Measurements from ENCODE around the gene ARID1B. TPM values are rescaled to one million over a fixed set of nuclear protein-coding genes. Genes with fewer than 3 reads are reported as not detected.

Gene ARID1B
- total and polyA plus RNA-seq, 7 donors: 8.4 to 115 (median 69.6) TPM

DNA sequence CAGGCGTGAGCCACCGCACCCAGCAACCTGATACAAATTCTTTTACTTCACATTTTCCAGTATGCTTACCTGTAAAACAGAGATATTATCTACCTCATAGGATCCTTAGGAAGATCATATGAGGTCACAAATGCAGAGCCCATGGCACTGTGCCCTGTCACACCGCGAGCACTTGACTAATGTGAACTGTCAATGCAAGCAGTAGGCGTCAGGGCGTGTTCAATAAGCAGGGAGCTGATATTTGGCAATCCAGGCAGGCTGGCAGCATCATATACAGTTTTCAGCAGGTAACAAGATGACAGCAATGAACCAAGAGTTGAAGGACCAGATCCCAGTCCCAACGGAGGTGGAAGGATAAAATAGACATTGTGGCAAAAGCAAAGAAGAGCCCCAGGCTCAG lies 14.6 kb upstream of the ARID1B start:
- Histone ChIP-seq H3K36me3 (no peaks in the 10 kb centered on the region), H3K9me3 (no peaks in the 10 kb centered on the region), H3K27ac (no peak overlapping the region), H3K4me1 (no peaks in the 10 kb centered on the region), H3K4me3 (no peak overlapping the region), H3K27me3 (no peaks in the 10 kb centered on the region)
- no peak for TF ChIP-seq POLR2A (IDR thresholded peaks at IDR 0.05)
- TF ChIP-seq POLR2AphosphoS5 (IDR thresholded peaks at IDR 0.05): no peak
- WGBS, 2 donors: 85 to 93% methylated on average over 7 of the region's 7 CpGs
- intact Hi-C loops (cut with DNase I): no loop called here
- DNase-seq: no peak

DNA sequence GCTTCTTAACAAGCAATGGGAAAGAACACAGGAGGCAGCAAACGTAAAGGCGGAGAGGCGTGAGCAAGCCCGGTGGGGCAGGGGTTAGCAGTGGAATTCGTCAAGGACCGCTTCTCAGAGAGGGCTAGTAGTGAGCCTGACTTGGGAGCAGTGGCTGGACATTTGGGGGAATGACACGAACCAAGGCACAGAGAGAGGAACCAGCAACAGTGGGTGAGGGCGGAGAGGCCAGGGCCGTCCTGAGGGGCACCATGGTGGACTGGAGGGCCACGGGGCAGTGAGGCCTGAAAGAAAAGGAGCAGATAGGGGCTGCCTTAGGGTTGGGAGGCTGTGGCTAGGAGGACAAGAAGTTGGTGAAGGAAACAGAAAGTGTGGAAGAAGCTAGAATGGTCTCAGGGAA lies 12.1 kb upstream of the ARID1B start:
- Histone ChIP-seq H3K27ac (no peak overlapping the region), H3K36me3 (no peaks in the 10 kb centered on the region), H3K4me1 (no peaks in the 10 kb centered on the region), H3K27me3 (no peaks in the 10 kb centered on the region), H3K9me3 (no peaks in the 10 kb centered on the region), H3K4me3 (no peak overlapping the region)
- 97% methylated on average over 10 of the region's 10 CpGs for WGBS, 2 donors
- no peak for TF ChIP-seq EP300 (IDR thresholded peaks at IDR 0.05)
- no peak for TF ChIP-seq POLR2AphosphoS5 (IDR thresholded peaks at IDR 0.05)
- TF ChIP-seq, protein P1, sequence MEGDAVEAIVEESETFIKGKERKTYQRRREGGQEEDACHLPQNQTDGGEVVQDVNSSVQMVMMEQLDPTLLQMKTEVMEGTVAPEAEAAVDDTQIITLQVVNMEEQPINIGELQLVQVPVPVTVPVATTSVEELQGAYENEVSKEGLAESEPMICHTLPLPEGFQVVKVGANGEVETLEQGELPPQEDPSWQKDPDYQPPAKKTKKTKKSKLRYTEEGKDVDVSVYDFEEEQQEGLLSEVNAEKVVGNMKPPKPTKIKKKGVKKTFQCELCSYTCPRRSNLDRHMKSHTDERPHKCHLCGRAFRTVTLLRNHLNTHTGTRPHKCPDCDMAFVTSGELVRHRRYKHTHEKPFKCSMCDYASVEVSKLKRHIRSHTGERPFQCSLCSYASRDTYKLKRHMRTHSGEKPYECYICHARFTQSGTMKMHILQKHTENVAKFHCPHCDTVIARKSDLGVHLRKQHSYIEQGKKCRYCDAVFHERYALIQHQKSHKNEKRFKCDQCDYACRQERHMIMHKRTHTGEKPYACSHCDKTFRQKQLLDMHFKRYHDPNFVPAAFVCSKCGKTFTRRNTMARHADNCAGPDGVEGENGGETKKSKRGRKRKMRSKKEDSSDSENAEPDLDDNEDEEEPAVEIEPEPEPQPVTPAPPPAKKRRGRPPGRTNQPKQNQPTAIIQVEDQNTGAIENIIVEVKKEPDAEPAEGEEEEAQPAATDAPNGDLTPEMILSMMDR (IDR thresholded peaks at IDR 0.05): no peak
- TF ChIP-seq POLR2A (IDR thresholded peaks at IDR 0.05): no peak
- no peak for DNase-seq
- intact Hi-C loops (cut with DNase I): no loop called here

DNA sequence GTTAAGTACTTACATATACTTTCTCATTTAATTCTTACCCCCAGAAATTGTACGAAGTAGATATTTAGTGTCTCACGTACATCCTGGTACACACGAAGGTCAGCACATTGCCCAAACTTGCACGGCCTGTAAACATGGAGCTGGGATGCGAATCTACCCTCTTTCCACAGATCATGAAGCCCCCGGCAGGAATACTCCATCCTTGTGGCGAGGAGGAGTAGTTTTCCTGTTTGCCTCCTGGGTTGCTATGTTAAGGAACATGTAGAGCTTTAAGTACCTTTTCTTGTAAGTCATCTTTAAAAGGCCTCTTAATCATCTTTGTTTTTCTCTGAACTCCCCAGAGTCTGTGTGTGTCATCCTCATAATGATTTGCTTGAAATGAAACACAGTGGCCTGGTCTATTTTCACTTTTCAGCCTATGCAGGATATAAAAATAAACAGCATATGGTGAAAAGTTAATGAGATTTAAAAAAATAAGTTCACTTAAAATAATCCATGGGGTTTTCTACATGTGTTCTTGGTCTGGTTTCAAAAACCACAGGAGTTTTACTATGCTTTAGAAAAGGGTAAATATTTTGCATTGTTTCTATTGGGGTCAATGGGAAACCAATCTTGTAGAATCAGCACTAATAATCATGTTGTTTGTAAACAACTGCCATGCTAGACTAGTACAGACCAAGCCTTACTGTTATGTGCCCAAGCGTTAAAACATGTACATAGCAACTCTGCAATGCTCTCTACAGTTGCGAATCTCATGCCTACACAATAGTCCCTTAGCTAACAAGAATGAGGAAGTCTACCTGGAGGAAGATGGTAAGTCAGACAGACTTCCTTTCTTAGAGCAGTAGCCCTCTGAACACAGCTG lies 9.3 kb upstream of the ARID1B start:
- H3K9me3 ChIP-seq: no peaks in the 10 kb centered on the region
- DNase-seq: no peak
- TF ChIP-seq EP300 (IDR thresholded peaks at IDR 0.05) (no peak), POLR2AphosphoS5 (IDR thresholded peaks at IDR 0.05) (no peak), POLR2A (IDR thresholded peaks at IDR 0.05) (no peak)
- TF ChIP-seq, protein P1 (IDR thresholded peaks at IDR 0.05): no peak
- H3K36me3 ChIP-seq: no peaks in the 10 kb centered on the region
- no peak overlapping the region for H3K27ac ChIP-seq
- H3K4me1 ChIP-seq: no peaks in the 10 kb centered on the region
- WGBS, 2 donors: 77 to 85% methylated on average over 9 of the region's 9 CpGs
- no peaks in the 10 kb centered on the region for H3K27me3 ChIP-seq
- no peak overlapping the region for H3K4me3 ChIP-seq
- intact Hi-C loops (cut with DNase I): no loop called here

DNA sequence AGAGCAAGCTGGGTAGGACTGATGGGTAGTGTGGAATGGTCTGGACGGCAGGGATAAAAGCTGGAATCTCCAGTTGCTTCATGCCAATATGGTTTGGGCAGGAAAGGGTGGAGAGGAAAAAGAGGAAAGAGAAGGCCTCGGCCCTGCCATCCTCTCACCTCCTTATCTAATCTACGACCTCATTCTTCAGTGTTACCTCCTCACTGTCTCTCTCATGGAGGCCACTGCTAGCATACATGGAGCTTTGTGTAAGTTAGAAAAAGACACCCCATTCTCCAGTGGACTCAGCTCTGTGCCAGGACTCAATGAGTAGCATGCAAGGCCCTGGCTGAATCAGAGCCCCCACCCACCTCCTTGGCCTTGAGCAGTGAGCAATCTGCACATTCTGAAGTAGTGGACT lies 6.1 kb upstream of the ARID1B start:
- H3K27ac ChIP-seq: no peak overlapping the region
- no peak for DNase-seq
- WGBS, 2 donors: 52 to 74% methylated on average over 3 of the region's 3 CpGs
- no peaks in the 10 kb centered on the region for H3K27me3 ChIP-seq
- no peak overlapping the region for H3K4me3 ChIP-seq
- TF ChIP-seq POLR2A (IDR thresholded peaks at IDR 0.05) (no peak), EP300 (IDR thresholded peaks at IDR 0.05) (no peak), POLR2AphosphoS5 (IDR thresholded peaks at IDR 0.05) (no peak)
- TF ChIP-seq, protein P1 (IDR thresholded peaks at IDR 0.05): no peak
- intact Hi-C loops (cut with DNase I): no loop called here
- H3K9me3 ChIP-seq: no peaks in the 10 kb centered on the region
- H3K36me3 ChIP-seq: no peaks in the 10 kb centered on the region
- H3K4me1 ChIP-seq: peaks cover 0 to 16% (median 12%) of the 10 kb centered on the region in 4 donors

DNA sequence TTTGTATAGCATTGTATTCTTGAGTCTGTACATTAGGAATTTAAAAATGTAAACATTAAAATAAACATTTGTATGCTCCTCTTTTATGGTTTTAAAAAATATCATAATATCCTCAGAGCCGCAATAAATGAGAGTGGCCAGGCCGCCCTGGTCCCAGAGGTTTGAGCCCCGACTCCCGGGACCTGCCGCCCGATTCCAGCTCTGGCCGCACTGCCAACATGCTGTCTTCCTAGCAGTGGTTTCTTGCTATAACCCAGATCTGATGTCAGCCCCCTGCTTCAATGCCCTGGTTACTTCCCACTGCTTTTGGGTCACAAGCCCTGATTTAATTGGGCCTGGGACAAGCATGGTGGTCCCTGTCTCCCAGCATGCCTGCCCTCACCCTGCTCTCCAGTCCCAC lies 5.4 kb upstream of the ARID1B start:
- Histone ChIP-seq H3K27me3 (no peaks in the 10 kb centered on the region), H3K27ac (no peak overlapping the region), H3K36me3 (no peaks in the 10 kb centered on the region), H3K4me3 (no peak overlapping the region), H3K9me3 (no peaks in the 10 kb centered on the region), H3K4me1 (peaks cover 0 to 22% (median 18%) of the 10 kb centered on the region in 4 donors)
- WGBS, 2 donors: 97% methylated on average over 7 of the region's 7 CpGs
- no peak for DNase-seq
- intact Hi-C loops (cut with DNase I): no loop called here
- TF ChIP-seq, protein P1 (IDR thresholded peaks at IDR 0.05): no peak
- TF ChIP-seq POLR2AphosphoS5 (IDR thresholded peaks at IDR 0.05) (no peak), POLR2A (IDR thresholded peaks at IDR 0.05) (no peak), EP300 (IDR thresholded peaks at IDR 0.05) (no peak)
